Astrocyte of the cerebellum (primary cell): ENCODE results near the gene RAB30.

Experiments
- DNase-seq: peaks from one replicate; pipeline ENCODE4 v3.0.0-alpha.2; 2011; ENCODE audit warnings: low read depth
- H3K4me3 ChIP-seq: 2 replicates; pipeline ENCODE4 v1.5.1; 2011; ENCODE audit warnings: mild to moderate bottlenecking, low read depth, low read length, moderate library complexity
- CTCF ChIP-seq: IDR thresholded peaks from 2 replicates; pipeline ENCODE4 v1.5.1; 2012; ENCODE audit warnings: low read length, low read depth, moderate library complexity, mild to moderate bottlenecking; ENCODE audit errors: missing control alignments
- in situ Hi-C: cut with HindIII; loops from 2 replicates; pipeline ENCODE4 v1.10.0; 2017; ENCODE audit warnings: low sequenced_read_pairs

The RAB30 gene

GRCh38 chr11:82987997-82988396, 83.7 kb downstream of the RAB30 start:
- no peak overlapping the region for H3K4me3 ChIP-seq
- no peak for DNase-seq
- no peak for TF ChIP-seq CTCF
- in situ Hi-C loops: no loop called here

- H3K4me3 ChIP-seq: no peak overlapping the region
- no peak for TF ChIP-seq CTCF
- in situ Hi-C loops: no loop called here
- DNase-seq: no peak
Measured at GRCh38 chr11:82986446-82986845, 85.3 kb downstream of the RAB30 start.

GRCh38 chr11:82981852-82982251, 89.8 kb downstream of the RAB30 start:
- no peak for TF ChIP-seq CTCF
- no peak overlapping the region for H3K4me3 ChIP-seq
- DNase-seq: no peak
- in situ Hi-C loops: no loop called here

GRCh38 chr11:82980947-82981346, 90.8 kb downstream of the RAB30 start:
- H3K4me3 ChIP-seq: no peak overlapping the region
- no peak for TF ChIP-seq CTCF
- in situ Hi-C loops: no loop called here
- DNase-seq: no peak

DNA sequence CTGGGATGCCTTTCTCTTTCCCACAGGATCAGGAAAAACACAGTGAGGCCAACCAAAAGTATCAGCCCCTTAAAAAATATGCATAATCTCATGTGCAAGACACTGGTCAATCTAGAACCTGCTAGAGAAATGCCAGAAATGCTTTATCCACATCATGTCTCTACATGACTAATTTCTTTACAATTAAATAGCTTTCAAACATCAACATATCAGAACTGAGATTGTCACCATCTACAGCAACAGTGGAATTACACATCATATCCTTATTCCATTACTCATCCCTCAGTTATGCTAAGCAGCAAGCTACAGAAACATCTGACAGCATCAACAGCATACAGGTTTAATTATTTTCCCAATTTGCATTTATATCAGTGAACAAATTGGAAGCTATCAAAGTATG, 91.4 kb downstream of the RAB30 start:
- TF ChIP-seq CTCF: no peak
- in situ Hi-C loops: no loop called here
- peak; percentile 5 for DNase-seq
- H3K4me3 ChIP-seq: no peak overlapping the region

- in situ Hi-C loops: no loop called here
- TF ChIP-seq CTCF: no peak
- H3K4me3 ChIP-seq: no peak overlapping the region
- no peak for DNase-seq
Measured at GRCh38 chr11:82979824-82980223, 91.9 kb downstream of the RAB30 start.

- DNase-seq: peak; percentile 70
- TF ChIP-seq CTCF: no peak
- in situ Hi-C loops: no loop called here
- H3K4me3 ChIP-seq: no peak overlapping the region
Measured at GRCh38 chr11:82978422-82979099, 93.1 kb downstream of the RAB30 start.
